ENCODE measurements around the gene OR2B2.

The OR2B2 gene

DNA sequence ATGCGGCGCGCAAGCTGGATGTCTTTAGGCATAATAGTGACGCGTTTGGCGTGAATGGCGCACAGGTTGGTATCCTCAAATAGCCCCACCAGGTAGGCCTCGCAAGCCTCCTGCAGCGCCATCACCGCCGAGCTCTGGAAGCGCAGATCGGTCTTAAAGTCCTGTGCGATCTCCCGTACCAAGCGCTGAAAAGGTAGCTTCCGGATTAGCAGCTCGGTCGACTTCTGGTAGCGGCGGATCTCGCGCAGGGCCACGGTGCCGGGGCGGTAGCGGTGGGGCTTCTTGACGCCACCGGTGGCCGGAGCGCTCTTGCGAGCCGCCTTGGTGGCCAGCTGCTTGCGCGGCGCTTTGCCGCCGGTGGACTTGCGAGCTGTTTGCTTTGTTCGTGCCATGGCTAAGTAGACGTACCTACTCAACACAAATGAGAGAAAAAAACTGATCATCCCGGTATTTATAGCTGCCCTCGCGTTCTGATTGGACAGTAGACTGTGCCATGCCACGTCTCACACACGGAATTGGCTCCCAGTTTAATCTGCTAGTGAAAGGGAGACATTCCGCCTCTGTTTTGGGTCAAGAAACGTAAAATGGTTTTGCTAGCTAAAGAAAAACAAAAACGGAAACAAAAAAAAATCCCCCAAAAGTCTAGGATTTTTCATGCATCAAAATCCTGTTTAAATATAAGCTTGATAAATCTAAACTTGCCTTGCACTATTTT, 40.1 kb downstream of the OR2B2 start:
- H3K9ac ChIP-seq (ENCODE audit: low read length): no peak overlapping the region
- peaks cover 3% of the 10 kb centered on the region for H3K27me3 ChIP-seq (ENCODE audit: control insufficient read depth, insufficient read depth, low read length)

DNA sequence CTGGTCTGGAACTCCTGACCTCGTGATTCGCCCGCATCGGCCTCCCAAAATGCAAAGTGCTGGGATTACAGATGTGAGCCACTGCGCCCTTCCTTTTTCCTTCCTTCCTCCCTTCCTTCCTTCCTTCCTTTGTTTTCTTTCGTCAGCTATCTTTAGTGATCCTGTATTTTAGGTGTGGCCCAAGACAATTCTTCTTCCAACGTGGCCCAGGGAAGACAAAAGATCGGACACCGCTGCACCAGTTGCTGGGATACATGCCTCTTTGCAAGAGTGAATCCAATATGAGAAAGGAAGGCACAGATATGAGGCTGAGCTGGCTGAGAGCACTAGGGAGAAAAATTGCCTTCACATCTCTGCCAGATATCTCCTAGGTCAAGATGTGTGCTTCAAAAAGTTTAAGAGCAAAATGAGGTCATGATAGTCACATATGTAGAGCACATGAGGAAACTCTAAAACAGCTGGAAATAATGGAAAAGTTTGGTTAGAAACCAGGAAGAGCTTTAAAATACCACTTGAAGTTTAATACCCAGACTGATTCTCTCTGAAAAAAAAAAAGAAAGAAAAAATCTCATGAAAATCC, 41.8 kb downstream of the OR2B2 start:
- Histone ChIP-seq H3K36me3 (ENCODE audit: control insufficient read depth, insufficient read depth, low read length) (no peaks in the 10 kb centered on the region), H3K27me3 (ENCODE audit: control insufficient read depth, insufficient read depth, low read length) (peaks cover 9% of the 10 kb centered on the region), H3K27ac (ENCODE audit: low read depth, low read length) (no peak overlapping the region), H3K4me1 (ENCODE audit: control insufficient read depth, insufficient read depth, low read length) (peaks cover 3% of the 10 kb centered on the region), H3K4me3 (ENCODE audit: low read length) (no peak overlapping the region), H3K9ac (ENCODE audit: low read length) (no peak overlapping the region)

More for the DNA sequence above, 40.1 kb downstream of the OR2B2 start:
- no peaks in the 10 kb centered on the region for H3K4me1 ChIP-seq (ENCODE audit: control insufficient read depth, insufficient read depth, low read length)
- H3K36me3 ChIP-seq (ENCODE audit: control insufficient read depth, insufficient read depth, low read length): no peaks in the 10 kb centered on the region
- peak overlapping the region; percentile 79 for H3K4me3 ChIP-seq (ENCODE audit: low read length)
- no peak overlapping the region for H3K27ac ChIP-seq (ENCODE audit: low read depth, low read length)

DNA sequence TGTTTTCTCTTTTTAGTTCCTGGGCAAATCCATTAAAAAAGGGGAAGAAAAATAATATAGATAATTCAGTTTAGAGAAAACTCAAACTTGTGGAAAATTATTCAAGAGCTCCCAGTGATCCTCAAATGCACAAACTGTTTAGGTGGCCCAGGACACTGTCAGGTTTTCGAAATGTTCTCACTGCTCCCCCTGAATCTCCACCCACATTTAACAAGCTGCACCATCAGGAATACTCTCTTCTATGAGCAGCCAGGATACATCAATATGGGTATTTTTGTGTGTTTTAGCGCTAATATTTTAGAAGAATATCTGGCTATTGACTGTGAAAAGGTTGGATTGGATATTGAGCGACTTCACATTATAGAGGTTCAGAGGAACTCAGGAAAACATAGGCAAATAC, 43.9 kb downstream of the OR2B2 start:
- Histone ChIP-seq H3K27me3 (ENCODE audit: control insufficient read depth, insufficient read depth, low read length) (peaks cover 9% of the 10 kb centered on the region), H3K27ac (ENCODE audit: low read depth, low read length) (no peak overlapping the region), H3K36me3 (ENCODE audit: control insufficient read depth, insufficient read depth, low read length) (no peaks in the 10 kb centered on the region), H3K4me1 (ENCODE audit: control insufficient read depth, insufficient read depth, low read length) (peaks cover 7% of the 10 kb centered on the region), H3K9ac (ENCODE audit: low read length) (no peak overlapping the region), H3K4me3 (ENCODE audit: low read length) (no peak overlapping the region)

DNA sequence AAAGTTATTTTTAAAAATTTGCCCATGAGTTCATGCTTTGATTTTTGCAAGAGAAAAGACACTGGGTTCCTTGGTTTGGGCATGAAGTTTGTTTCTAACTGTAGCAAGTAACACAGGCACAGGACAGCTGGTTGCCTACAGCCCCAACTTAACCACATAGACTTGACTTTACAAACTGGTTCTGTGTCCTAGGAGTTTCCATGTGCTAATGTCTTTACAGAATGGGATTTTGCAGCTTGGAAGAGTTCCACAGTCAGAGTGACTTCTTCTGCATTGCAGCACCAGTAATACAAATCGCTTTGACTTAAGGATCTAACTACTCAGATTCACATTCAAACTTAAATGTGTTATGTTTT, 44.3 kb downstream of the OR2B2 start:
- no peaks in the 10 kb centered on the region for H3K36me3 ChIP-seq (ENCODE audit: control insufficient read depth, insufficient read depth, low read length)
- H3K9ac ChIP-seq (ENCODE audit: low read length): no peak overlapping the region
- peaks cover 7% of the 10 kb centered on the region for H3K4me1 ChIP-seq (ENCODE audit: control insufficient read depth, insufficient read depth, low read length)
- no peak overlapping the region for H3K4me3 ChIP-seq (ENCODE audit: low read length)
- H3K27me3 ChIP-seq (ENCODE audit: control insufficient read depth, insufficient read depth, low read length): peaks cover 9% of the 10 kb centered on the region
- no peak overlapping the region for H3K27ac ChIP-seq (ENCODE audit: low read depth, low read length)

DNA sequence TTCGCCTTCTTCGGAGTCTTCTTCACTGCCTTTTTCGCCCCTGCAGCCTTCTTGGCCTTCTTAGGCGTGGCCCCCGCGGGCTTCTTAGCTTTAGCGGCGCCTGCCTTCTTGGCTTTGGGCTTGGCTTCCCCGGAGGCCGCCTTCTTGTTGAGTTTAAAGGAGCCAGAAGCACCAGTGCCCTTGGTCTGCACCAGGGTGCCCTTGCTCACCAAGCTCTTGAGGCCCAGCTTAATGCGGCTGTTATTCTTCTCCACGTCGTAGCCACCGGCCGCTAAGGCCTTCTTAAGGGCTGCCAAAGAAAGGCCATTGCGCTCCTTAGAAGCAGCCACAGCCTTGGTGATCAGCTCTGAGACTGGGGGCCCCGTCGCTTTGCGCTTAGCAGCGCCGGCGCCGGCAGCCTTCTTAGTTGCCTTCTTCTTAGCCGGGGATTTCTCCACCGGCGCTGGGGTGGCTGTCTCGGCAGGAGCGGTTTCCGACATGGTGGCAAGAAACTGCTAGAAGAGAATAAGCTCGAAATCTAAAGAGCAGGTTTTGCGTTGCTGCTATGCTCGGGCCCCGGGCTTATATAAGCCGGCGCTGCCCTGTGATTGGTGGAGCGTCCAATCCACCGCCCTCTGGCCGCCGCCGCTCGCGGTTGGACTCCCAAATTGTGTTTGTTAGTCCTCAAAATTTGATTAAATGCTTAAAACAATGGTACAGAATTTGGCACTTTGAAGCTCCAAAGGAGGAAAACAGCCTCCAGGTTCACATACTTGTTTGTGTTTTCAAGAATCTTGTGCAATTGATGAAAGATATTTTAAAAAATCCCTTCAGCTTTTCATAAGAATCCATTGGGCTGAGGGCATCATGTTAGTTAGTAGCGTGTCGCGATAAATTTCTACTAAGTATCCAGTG, 44.9 kb downstream of the OR2B2 start:
- H3K36me3 ChIP-seq (ENCODE audit: control insufficient read depth, insufficient read depth, low read length): no peaks in the 10 kb centered on the region
- H3K4me1 ChIP-seq (ENCODE audit: control insufficient read depth, insufficient read depth, low read length): peaks cover 7% of the 10 kb centered on the region
- peaks cover 9% of the 10 kb centered on the region for H3K27me3 ChIP-seq (ENCODE audit: control insufficient read depth, insufficient read depth, low read length)
- H3K9ac ChIP-seq (ENCODE audit: low read length): peak overlapping the region; percentile 51
- H3K4me3 ChIP-seq (ENCODE audit: low read length): peak overlapping the region; percentile 82
- no peak overlapping the region for H3K27ac ChIP-seq (ENCODE audit: low read depth, low read length)

DNA sequence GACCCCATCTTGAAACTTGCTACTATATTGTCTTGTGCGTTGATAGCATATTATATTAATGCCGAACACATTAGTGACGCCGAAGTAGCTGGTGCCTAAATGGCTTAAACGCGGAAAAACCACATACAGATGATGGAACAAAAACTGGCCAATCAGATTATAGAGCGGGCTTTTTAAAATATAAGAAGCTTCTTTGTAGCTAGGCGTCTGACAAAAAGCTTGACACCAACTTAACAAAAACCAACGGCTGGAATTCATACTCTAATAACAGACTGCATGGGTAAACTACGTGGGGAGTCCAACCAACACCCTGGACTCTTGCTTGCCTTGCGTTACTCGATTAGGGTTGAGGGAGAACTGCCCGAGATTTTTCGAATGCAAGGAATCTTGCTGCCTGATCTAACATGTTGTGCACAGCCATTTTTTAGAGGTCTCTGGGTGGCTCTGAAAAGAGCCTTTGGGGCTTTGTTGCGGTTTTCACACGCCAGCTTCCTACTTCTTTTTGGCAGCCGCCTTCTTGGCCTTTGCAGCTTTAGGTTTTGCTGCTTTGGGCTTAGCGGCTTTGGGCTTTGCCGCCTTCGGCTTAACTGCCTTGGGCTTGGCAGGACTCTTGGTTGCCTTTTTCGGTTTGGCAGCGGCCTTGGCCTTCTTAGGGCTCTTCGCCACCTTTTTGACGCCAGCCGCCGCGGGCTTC, 45.7 kb downstream of the OR2B2 start:
- Histone ChIP-seq H3K27me3 (ENCODE audit: control insufficient read depth, insufficient read depth, low read length) (peaks cover 9% of the 10 kb centered on the region), H3K9ac (ENCODE audit: low read length) (peak overlapping the region; percentile 51), H3K27ac (ENCODE audit: low read depth, low read length) (no peak overlapping the region), H3K4me1 (ENCODE audit: control insufficient read depth, insufficient read depth, low read length) (peaks cover 7% of the 10 kb centered on the region), H3K4me3 (ENCODE audit: low read length) (peak overlapping the region; percentile 82), H3K36me3 (ENCODE audit: control insufficient read depth, insufficient read depth, low read length) (no peaks in the 10 kb centered on the region)

DNA sequence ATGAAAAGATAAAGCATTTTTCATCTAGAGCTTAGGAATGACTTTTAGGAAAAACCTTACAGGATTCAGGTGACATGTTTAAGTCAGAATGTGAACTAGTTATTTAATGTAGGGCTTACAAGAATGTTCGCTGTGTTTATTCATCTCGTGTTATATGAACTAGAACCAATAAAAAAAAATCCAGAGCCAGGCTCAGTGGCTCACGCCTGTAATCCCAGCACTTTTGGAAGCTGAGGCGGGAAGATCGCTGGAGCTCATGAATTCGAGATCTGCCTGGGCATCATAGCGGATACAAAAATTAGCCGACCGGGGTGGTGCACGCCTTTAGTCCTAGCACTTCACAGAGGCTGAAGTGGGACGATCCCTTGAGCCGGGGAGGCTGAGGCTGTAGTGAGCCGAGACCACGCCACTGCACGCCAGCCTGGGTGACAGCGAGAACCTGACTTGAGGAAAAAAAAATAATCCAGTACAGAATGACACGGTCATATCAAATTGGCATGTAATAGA, 46.3 kb downstream of the OR2B2 start:
- Histone ChIP-seq H3K36me3 (ENCODE audit: control insufficient read depth, insufficient read depth, low read length) (no peaks in the 10 kb centered on the region), H3K9ac (ENCODE audit: low read length) (peak overlapping the region; percentile 2), H3K27me3 (ENCODE audit: control insufficient read depth, insufficient read depth, low read length) (peaks cover 9% of the 10 kb centered on the region), H3K4me3 (ENCODE audit: low read length) (peak overlapping the region; percentile 82), H3K27ac (ENCODE audit: low read depth, low read length) (no peak overlapping the region), H3K4me1 (ENCODE audit: control insufficient read depth, insufficient read depth, low read length) (peaks cover 7% of the 10 kb centered on the region)

DNA sequence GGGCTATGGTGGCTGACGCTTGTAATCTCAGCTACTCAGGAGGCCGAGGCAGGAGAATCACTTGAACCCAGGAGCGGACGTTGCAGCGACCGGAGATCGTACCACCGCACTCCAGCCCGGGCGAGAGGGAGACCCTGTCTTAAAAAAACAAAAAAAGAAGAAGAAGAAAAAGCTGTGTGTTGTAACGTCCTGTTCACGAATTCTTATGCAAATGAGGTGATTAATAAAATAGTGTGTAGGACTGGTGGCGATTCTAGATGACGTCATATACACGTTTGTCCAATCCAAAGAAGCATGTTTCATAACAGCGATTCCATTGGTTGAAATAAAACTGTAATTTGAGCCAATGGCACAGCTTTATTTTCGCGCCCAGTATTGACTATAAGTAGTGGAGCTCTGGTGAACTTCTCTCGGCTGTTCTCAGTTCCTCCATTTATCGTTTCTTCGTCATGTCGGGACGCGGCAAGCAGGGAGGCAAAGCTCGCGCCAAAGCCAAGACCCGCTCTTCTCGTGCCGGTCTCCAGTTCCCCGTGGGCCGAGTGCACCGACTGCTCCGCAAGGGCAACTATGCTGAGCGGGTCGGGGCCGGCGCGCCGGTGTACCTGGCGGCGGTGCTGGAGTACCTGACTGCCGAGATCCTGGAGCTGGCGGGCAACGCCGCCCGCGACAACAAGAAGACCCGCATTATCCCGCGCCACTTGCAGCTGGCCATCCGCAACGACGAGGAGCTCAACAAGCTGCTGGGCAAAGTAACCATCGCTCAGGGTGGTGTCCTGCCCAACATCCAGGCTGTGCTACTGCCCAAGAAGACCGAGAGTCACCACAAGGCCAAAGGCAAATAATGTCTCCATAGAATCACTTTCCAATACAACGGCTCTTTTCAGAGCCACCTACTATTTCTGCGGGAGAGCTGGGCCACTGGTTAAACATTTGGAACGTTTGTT, 47.0 kb downstream of the OR2B2 start:
- H3K27me3 ChIP-seq (ENCODE audit: control insufficient read depth, insufficient read depth, low read length): peaks cover 9% of the 10 kb centered on the region
- H3K9ac ChIP-seq (ENCODE audit: low read length): peak overlapping the region; percentile 37
- no peak overlapping the region for H3K27ac ChIP-seq (ENCODE audit: low read depth, low read length)

DNA sequence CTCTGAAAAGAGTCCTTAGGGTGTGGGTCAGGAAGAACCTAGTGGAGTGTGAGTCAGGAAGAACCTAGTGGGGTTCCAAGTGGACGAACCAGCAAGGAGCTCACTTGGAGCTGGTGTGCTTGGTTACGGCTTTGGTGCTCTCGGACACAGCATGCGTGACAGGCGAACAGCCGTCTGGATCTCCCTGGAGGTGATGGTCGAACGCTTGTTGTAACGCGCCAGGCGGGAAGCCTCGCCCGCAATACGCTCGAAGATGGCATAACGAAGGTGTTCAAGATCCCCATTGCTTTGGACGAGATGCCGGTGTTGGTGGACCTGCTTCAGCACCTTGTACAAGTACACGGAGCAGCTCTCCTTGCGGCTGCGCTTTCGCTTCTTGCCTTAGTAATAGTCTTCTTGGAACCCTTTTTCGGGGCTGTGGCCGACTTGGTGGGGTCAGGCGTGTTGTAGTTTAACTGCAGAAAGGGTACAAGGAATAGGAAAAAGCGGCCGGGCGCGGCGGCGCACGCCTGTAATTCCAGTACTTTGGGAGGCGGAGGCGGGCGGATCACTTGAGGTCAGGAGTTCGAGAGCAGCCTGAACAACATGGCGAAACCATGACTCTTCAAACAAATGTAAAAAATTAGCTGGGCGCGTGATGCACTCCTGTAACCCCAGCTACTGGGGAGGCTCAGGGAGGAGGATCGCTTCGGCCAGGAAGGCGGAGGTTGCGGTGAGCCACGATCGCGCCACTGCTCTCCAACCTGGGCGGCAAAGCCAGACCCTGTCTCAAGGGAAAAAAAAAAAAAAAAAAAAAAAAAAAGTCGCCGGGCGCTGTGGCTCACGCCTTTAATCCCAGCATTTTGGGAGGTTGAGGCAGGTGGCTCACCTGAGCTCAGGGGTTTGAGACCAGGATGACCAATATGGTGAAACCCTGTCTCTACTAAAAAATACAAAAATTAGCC, 48.0 kb downstream of the OR2B2 start:
- peaks cover 7% of the 10 kb centered on the region for H3K4me1 ChIP-seq (ENCODE audit: control insufficient read depth, insufficient read depth, low read length)
- peak overlapping the region; percentile 37 for H3K9ac ChIP-seq (ENCODE audit: low read length)
- no peak overlapping the region for H3K27ac ChIP-seq (ENCODE audit: low read depth, low read length)
- peak overlapping the region; percentile 82 for H3K4me3 ChIP-seq (ENCODE audit: low read length)
- H3K36me3 ChIP-seq (ENCODE audit: control insufficient read depth, insufficient read depth, low read length): no peaks in the 10 kb centered on the region
- H3K27me3 ChIP-seq (ENCODE audit: control insufficient read depth, insufficient read depth, low read length): peaks cover 9% of the 10 kb centered on the region

More for the DNA sequence above, 47.0 kb downstream of the OR2B2 start:
- peak overlapping the region; percentile 82 for H3K4me3 ChIP-seq (ENCODE audit: low read length)
- H3K4me1 ChIP-seq (ENCODE audit: control insufficient read depth, insufficient read depth, low read length): peaks cover 7% of the 10 kb centered on the region
- H3K36me3 ChIP-seq (ENCODE audit: control insufficient read depth, insufficient read depth, low read length): no peaks in the 10 kb centered on the region

DNA sequence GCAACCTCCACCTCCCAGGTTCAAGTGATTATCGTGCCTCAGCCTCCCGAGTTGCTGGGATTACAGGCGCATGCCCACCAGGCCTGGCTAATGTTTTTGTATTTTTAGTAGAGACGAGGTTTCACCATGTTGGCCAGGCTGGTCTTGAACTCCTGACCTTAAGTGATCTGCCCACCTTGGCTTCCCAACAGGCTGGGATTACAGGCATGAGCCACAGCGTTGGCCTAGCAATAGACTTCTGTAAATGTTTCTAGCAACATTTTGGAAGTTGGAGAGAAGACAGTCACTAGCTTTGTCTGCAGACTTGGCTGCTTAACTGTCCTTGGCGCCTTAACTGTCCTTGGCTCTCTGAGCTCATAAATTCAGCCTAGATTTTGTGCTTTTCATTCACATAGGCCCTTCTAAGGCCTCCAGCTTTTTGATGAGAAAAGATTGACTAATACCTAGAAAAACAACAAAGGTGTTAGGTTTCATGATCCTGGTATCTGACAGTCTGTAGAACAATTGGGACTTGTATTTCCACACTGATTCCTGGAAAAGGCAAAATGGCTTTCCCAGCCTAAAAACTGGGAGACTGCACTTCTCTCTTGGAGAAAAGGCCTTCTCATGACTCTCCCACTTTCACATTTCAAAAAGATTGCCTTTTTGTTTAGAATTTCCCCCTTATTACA, 49.7 kb downstream of the OR2B2 start:
- Histone ChIP-seq H3K27me3 (ENCODE audit: control insufficient read depth, insufficient read depth, low read length) (peaks cover 9% of the 10 kb centered on the region), H3K36me3 (ENCODE audit: control insufficient read depth, insufficient read depth, low read length) (no peaks in the 10 kb centered on the region), H3K9ac (ENCODE audit: low read length) (no peak overlapping the region), H3K4me3 (ENCODE audit: low read length) (no peak overlapping the region), H3K27ac (ENCODE audit: low read depth, low read length) (no peak overlapping the region), H3K4me1 (ENCODE audit: control insufficient read depth, insufficient read depth, low read length) (peaks cover 7% of the 10 kb centered on the region)
